GM12878 (cell line): Measurements from ENCODE around the gene HIVEP3. TPM values are rescaled to one million over a fixed set of nuclear protein-coding genes. Genes with fewer than 3 reads are reported as not detected.
A peak's percentile ranks its signal among the peaks of the same experiment; 100 is the strongest.

ENCODE experiments used
- BHLHE40 ChIP-seq, 2 experiments: fragments of 450-650 bp in 1 of 2; IDR thresholded peaks; 2 replicates each; pipeline ENCODE4 v1.6.1; 2011 to 2017; ENCODE audit warnings: low read depth in 2 of 2, borderline replicate concordance in 1 of 2, improper control_type of control experiment in 1 of 2, low read length in 1 of 2, mild to moderate bottlenecking in 1 of 2
- CBX3 ChIP-seq: fragments of 200-600 bp; sonication (generic); IDR thresholded peaks from 2 replicates; pipeline ENCODE4 v1.6.1; 2016; ENCODE audit warnings: low read depth, borderline replicate concordance
- CEBPB ChIP-seq, 2 experiments: fragments of 150-350 bp in 1 of 2; IDR thresholded peaks; 2 replicates each; pipeline ENCODE4 v1.6.1; 2012 to 2014; ENCODE audit warnings: low read depth in 2 of 2, low read length in 2 of 2, borderline replicate concordance in 1 of 2, inconsistent platforms in 1 of 2
- HSF1 ChIP-seq: fragments of 150-350 bp; IDR thresholded peaks from 2 replicates; pipeline ENCODE4 v1.6.1; 2014; ENCODE audit warnings: mild to moderate bottlenecking, low read depth, low read length
- IKZF1 ChIP-seq: fragments of 450-650 bp; conservative IDR thresholded peaks from 2 replicates; pipeline ENCODE4 v1.6.1; 2017; ENCODE audit warnings: antibody characterized with exemption, mild to moderate bottlenecking
- IRF5 ChIP-seq: fragments of 450-650 bp; IDR thresholded peaks from 2 replicates; pipeline ENCODE4 v1.6.1; 2017; ENCODE audit warnings: borderline replicate concordance
- MTA2 ChIP-seq: fragments of 450-650 bp; IDR thresholded peaks from 2 replicates; pipeline ENCODE4 v1.6.1; 2016; ENCODE audit warnings: low read depth, mild to moderate bottlenecking, moderate library complexity
- MYB ChIP-seq: fragments of 150-350 bp; IDR thresholded peaks from 2 replicates; pipeline ENCODE4 v1.6.1; 2014; ENCODE audit warnings: mild to moderate bottlenecking, low read depth, low read length, borderline replicate concordance
- NFYA ChIP-seq: IDR thresholded peaks from 2 replicates; pipeline ENCODE4 v1.6.1; 2011; ENCODE audit warnings: low read depth, mild to moderate bottlenecking, low read length, improper control_type of control experiment, borderline replicate concordance
- PKNOX1 ChIP-seq: fragments of 450-650 bp; IDR thresholded peaks from 2 replicates; pipeline ENCODE4 v1.6.1; 2016; ENCODE audit warnings: mild to moderate bottlenecking
- POU2F2 ChIP-seq: IDR thresholded peaks from 3 replicates; pipeline ENCODE4 v1.6.1; 2011; ENCODE audit warnings: low read depth, mild to moderate bottlenecking, low read length, borderline replicate concordance
- RFX5 ChIP-seq: IDR thresholded peaks from 2 replicates; pipeline ENCODE4 v1.6.1; 2011; ENCODE audit warnings: low read depth, low read length, improper control_type of control experiment
- SMAD1 ChIP-seq: fragments of 450-650 bp; IDR thresholded peaks from 2 replicates; pipeline ENCODE4 v1.6.1; 2018; ENCODE audit warnings: mild to moderate bottlenecking, low read depth; ENCODE audit not compliant: partially characterized antibody
- SMARCA5 ChIP-seq: fragments of 450-650 bp; IDR thresholded peaks from 2 replicates; pipeline ENCODE4 v1.6.1; 2017; ENCODE audit warnings: mild to moderate bottlenecking
- SMC3 ChIP-seq: IDR thresholded peaks from 2 replicates; pipeline ENCODE4 v1.6.1; 2011; ENCODE audit warnings: low read length, improper control_type of control experiment, borderline replicate concordance
- SUPT20H ChIP-seq: IDR thresholded peaks from 2 replicates; pipeline ENCODE4 v1.6.1; 2011; ENCODE audit warnings: low read depth, mild to moderate bottlenecking, low read length, moderate library complexity, borderline replicate concordance; ENCODE audit not compliant: control insufficient read depth
- ZNF217 ChIP-seq: fragments of 450-650 bp; IDR thresholded peaks from 2 replicates; pipeline ENCODE4 v1.6.1; 2017; ENCODE audit warnings: antibody characterized with exemption, mild to moderate bottlenecking
- ZNF592 ChIP-seq: fragments of 450-650 bp; IDR thresholded peaks from 2 replicates; pipeline ENCODE4 v1.6.1; 2017; ENCODE audit warnings: mild to moderate bottlenecking, moderate library complexity
- polyA plus RNA-seq, 11 experiments: library from polyadenylated mRNA; depleted of rRNA in 4 of 11; unstranded in 6 of 11; stranded (reverse) in 5 of 11; fragments of >200 nt; fragmentation: Nextera tagmentation in 4 of 11; fragmentation: Illumina TruSeq in 1 of 11; extraction: Ambion mirVana in 4 of 11; extraction: Trizol in 1 of 11; gene quantifications; 1 replicate in 1 of 11; 2 replicates in 10 of 11; pipeline versions ENCODE4 v1.2.1 to v1.2.3, GENCODE V29; 2011 to 2016; ENCODE audit warnings: inconsistent platforms in 2 of 11, missing spikeins in 2 of 11, low read depth in 1 of 11
- total RNA-seq, 4 experiments: library from RNA; depleted of rRNA in 3 of 4; stranded (reverse); fragments of >200 nt in 3 of 4; fragmentation: Illumina TruSeq in 1 of 4; extraction: Trizol in 1 of 4; gene quantifications; 2 replicates each; pipeline versions ENCODE4 v1.2.1 to v1.2.3, GENCODE V29; 2013 to 2021
- TF ChIP-seq, protein P1 (sequence below): fragments of 450-650 bp; conservative IDR thresholded peaks from 2 replicates; pipeline ENCODE4 v1.6.1; 2017; ENCODE audit warnings: mild to moderate bottlenecking, moderate library complexity

The HIVEP3 gene
- total and polyA plus RNA-seq, 10 of the 15 experiments (the other 5 are each of a cell fraction or from before 2014, with no cell fraction given), result 1.8 to 13.6 (median 3.8) TPM

DNA sequence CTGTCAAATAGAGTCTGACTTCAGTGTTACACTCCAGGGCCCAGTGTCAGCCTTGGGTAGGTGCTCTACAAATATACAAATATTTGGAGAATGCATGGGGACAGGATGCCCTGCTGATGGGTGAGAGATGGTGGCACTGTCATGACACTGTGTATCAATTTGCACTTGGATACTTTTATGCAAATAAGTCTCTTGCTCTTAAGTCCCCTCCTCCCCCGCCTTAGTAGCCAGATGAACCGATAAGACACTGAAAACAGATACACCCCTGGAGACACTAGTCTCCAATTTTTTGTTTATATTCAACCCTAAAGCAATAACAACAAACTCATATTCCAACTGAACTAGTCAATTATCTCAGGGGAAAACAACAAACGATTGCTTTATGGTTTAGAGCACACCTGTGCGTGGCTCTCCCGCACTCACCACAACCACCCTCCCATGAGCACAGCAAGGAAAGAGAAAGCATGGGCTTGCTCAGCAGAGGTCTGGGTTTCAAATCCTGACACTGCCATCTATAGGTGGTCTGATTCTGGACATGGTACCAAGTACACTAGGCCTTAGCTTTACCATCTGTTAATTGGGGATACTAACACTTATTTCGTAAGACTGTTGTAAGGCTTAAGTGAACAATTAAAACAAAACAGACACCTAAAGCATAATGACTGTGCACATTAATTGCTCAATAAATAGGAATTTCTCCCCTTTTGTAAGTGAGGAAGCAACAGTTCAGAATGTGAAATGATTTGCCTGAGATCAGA lies 50.3 kb downstream of the HIVEP3 start (continued):
- TF ChIP-seq ZNF592, result 0 out of 2 replicates have a peak, but pooled peaks have one; percentile 9
- TF ChIP-seq SMARCA5, result peak; percentile 87
- TF ChIP-seq CBX3, result no peak
- TF ChIP-seq BHLHE40 (IDR thresholded peaks at IDR 0.05; ENCODE audit: borderline replicate concordance in 1 of 2, low read depth in 2 of 2, low read length in 1 of 2), result peak; percentile 6 to 32; a peak in 1 of 4 replicates
- peak; percentile 32 for TF ChIP-seq MTA2
- no peak for TF ChIP-seq SMAD1
- TF ChIP-seq SUPT20H, result no peak
- no peak for TF ChIP-seq HSF1
- TF ChIP-seq IKZF1, result peak; percentile 20; the same call in 1 of the 2 replicates
- no peak for TF ChIP-seq NFYA
- no peak for TF ChIP-seq PKNOX1
- TF ChIP-seq MYB, result no peak
- no peak for TF ChIP-seq RFX5
- peak; percentile 83; the same call in 2 of the 3 replicates for TF ChIP-seq POU2F2
- TF ChIP-seq SMC3, result peak; percentile 60
- TF ChIP-seq CEBPB (IDR thresholded peaks at IDR 0.05; ENCODE audit: borderline replicate concordance in 1 of 2, low read depth in 2 of 2, low read length in 2 of 2), result no peak
- peak; percentile 71; the same call in 1 of the 2 replicates for TF ChIP-seq ZNF217
- TF ChIP-seq, protein P1, sequence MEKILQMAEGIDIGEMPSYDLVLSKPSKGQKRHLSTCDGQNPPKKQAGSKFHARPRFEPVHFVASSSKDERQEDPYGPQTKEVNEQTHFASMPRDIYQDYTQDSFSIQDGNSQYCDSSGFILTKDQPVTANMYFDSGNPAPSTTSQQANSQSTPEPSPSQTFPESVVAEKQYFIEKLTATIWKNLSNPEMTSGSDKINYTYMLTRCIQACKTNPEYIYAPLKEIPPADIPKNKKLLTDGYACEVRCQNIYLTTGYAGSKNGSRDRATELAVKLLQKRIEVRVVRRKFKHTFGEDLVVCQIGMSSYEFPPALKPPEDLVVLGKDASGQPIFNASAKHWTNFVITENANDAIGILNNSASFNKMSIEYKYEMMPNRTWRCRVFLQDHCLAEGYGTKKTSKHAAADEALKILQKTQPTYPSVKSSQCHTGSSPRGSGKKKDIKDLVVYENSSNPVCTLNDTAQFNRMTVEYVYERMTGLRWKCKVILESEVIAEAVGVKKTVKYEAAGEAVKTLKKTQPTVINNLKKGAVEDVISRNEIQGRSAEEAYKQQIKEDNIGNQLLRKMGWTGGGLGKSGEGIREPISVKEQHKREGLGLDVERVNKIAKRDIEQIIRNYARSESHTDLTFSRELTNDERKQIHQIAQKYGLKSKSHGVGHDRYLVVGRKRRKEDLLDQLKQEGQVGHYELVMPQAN, result no peak
- TF ChIP-seq IRF5, result peak; percentile 37; the same call in 1 of the 2 replicates
